HL-60 (cell line): Measurements from ENCODE around the gene MTPN.

ENCODE experiments used
- CTCF ChIP-seq: IDR thresholded peaks from one replicate; pipeline ENCODE4 v1.5.1; 2011; ENCODE audit warnings: low read length, control low read depth, inconsistent platforms; ENCODE audit not compliant: insufficient read depth
- GABPA ChIP-seq: IDR thresholded peaks from 2 replicates; pipeline ENCODE4 v1.6.1; 2012; ENCODE audit warnings: low read depth
- POLR2AphosphoS5 ChIP-seq: IDR thresholded peaks from 2 replicates; pipeline ENCODE4 v1.6.1; 2012; ENCODE audit warnings: low read depth
- SPI1 ChIP-seq: IDR thresholded peaks from 2 replicates; pipeline ENCODE4 v1.6.1; 2012; ENCODE audit warnings: low read depth, mild to moderate bottlenecking, borderline replicate concordance
- TF ChIP-seq, protein P1 (sequence below): IDR thresholded peaks from 2 replicates; pipeline ENCODE4 v1.6.1; 2012; ENCODE audit warnings: low read depth; ENCODE audit not compliant: insufficient replicate concordance

GRCh38 chr7:135886345-135887132 lies 90.6 kb downstream of the MTPN start:
- TF ChIP-seq CTCF, result no peak
- TF ChIP-seq GABPA, result no peak
- TF ChIP-seq POLR2AphosphoS5, result no peak
- TF ChIP-seq, protein P1, sequence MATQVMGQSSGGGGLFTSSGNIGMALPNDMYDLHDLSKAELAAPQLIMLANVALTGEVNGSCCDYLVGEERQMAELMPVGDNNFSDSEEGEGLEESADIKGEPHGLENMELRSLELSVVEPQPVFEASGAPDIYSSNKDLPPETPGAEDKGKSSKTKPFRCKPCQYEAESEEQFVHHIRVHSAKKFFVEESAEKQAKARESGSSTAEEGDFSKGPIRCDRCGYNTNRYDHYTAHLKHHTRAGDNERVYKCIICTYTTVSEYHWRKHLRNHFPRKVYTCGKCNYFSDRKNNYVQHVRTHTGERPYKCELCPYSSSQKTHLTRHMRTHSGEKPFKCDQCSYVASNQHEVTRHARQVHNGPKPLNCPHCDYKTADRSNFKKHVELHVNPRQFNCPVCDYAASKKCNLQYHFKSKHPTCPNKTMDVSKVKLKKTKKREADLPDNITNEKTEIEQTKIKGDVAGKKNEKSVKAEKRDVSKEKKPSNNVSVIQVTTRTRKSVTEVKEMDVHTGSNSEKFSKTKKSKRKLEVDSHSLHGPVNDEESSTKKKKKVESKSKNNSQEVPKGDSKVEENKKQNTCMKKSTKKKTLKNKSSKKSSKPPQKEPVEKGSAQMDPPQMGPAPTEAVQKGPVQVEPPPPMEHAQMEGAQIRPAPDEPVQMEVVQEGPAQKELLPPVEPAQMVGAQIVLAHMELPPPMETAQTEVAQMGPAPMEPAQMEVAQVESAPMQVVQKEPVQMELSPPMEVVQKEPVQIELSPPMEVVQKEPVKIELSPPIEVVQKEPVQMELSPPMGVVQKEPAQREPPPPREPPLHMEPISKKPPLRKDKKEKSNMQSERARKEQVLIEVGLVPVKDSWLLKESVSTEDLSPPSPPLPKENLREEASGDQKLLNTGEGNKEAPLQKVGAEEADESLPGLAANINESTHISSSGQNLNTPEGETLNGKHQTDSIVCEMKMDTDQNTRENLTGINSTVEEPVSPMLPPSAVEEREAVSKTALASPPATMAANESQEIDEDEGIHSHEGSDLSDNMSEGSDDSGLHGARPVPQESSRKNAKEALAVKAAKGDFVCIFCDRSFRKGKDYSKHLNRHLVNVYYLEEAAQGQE, result no peak
- TF ChIP-seq SPI1, result no peak
